Muscle layer of duodenum (tissue), 2 donors: ENCODE results near the gene FAHD2A.
"Not testable (repeated sequence)": the region's sequence is repeated elsewhere in the genome, so short reads cannot be mapped to it uniquely, and the experiment has no call there.

Experiments used
- H3K27ac ChIP-seq: one replicate; pipeline ENCODE4 v1.7.0; 2013; ENCODE audit warnings: mild to moderate bottlenecking, low read length
- H3K27me3 ChIP-seq: one replicate; pipeline ENCODE4 v1.7.0; 2013; ENCODE audit warnings: low read depth, mild to moderate bottlenecking, control low read depth, low read length
- H3K36me3 ChIP-seq, 2 donors: one replicate each; pipeline ENCODE4 v1.7.0; 2013; ENCODE audit warnings: low read length in 2 of 2, control low read depth in 1 of 2, mild to moderate bottlenecking in 1 of 2; ENCODE audit not compliant: insufficient read depth in 2 of 2, control insufficient read depth in 1 of 2
- H3K4me1 ChIP-seq, 2 donors: one replicate each; pipeline ENCODE4 v1.7.0; 2013; ENCODE audit warnings: low read length in 2 of 2, mild to moderate bottlenecking in 2 of 2, control low read depth in 1 of 2, moderate library complexity in 1 of 2; ENCODE audit not compliant: insufficient read depth in 2 of 2, control insufficient read depth in 1 of 2
- H3K4me3 ChIP-seq, 2 donors: one replicate each; pipeline ENCODE4 v1.7.0; 2013; ENCODE audit warnings: low read length in 2 of 2, low read depth in 1 of 2, mild to moderate bottlenecking in 1 of 2
- H3K9me3 ChIP-seq, 2 donors: one replicate each; pipeline ENCODE4 v1.7.0; 2013; ENCODE audit warnings: low read length in 2 of 2, control low read depth in 1 of 2, mild to moderate bottlenecking in 1 of 2; ENCODE audit not compliant: control insufficient read depth in 1 of 2
- donor health status: healthy.

The FAHD2A gene

GRCh38 chr2:95377216-95378123, 25.0 kb upstream of the FAHD2A start:
- Histone ChIP-seq H3K4me1 (no peaks in the 10 kb centered on the region), H3K27me3 (no peaks in the 10 kb centered on the region), H3K27ac (no peak overlapping the region), H3K4me3 (no peak overlapping the region), H3K9me3 (no peaks in the 10 kb centered on the region), H3K36me3 (peaks cover 0 to 7% of the 10 kb centered on the region in 2 donors)

- H3K27ac ChIP-seq, H3K4me1 ChIP-seq, H3K36me3 ChIP-seq, H3K4me3 ChIP-seq, H3K9me3 ChIP-seq, H3K27me3 ChIP-seq: not testable (repeated sequence)
These were observed 24.2 kb upstream of the FAHD2A start for GRCh38 chr2:95378281-95378680.

- Histone ChIP-seq H3K27me3 (no peaks in the 10 kb centered on the region), H3K27ac (no peak overlapping the region), H3K4me3 (no peak overlapping the region), H3K9me3 (no peaks in the 10 kb centered on the region), H3K4me1 (no peaks in the 10 kb centered on the region), H3K36me3 (peaks cover 0 to 7% of the 10 kb centered on the region in 2 donors)
These were observed 23.1 kb upstream of the FAHD2A start for GRCh38 chr2:95379371-95379831.

- Histone ChIP-seq H3K4me3 (no peak overlapping the region), H3K36me3 (peaks cover 0 to 7% of the 10 kb centered on the region in 2 donors), H3K4me1 (no peaks in the 10 kb centered on the region), H3K27me3 (no peaks in the 10 kb centered on the region), H3K27ac (no peak overlapping the region), H3K9me3 (no peaks in the 10 kb centered on the region)
These were observed 22.2 kb upstream of the FAHD2A start for GRCh38 chr2:95380280-95380679.

- Histone ChIP-seq H3K27me3 (no peaks in the 10 kb centered on the region), H3K4me3 (no peak overlapping the region), H3K27ac (no peak overlapping the region), H3K36me3 (peaks cover 0 to 7% of the 10 kb centered on the region in 2 donors), H3K9me3 (no peaks in the 10 kb centered on the region), H3K4me1 (no peaks in the 10 kb centered on the region)
These were observed 21.8 kb upstream of the FAHD2A start for GRCh38 chr2:95380731-95381130.

GRCh38 chr2:95381212-95382191, 21.0 kb upstream of the FAHD2A start:
- H3K36me3 ChIP-seq: peaks cover 0 to 7% of the 10 kb centered on the region in 2 donors
- H3K4me1 ChIP-seq: no peaks in the 10 kb centered on the region
- H3K4me3 ChIP-seq: no peak overlapping the region
- no peaks in the 10 kb centered on the region for H3K27me3 ChIP-seq
- H3K9me3 ChIP-seq: no peaks in the 10 kb centered on the region
- H3K27ac ChIP-seq: no peak overlapping the region

GRCh38 chr2:95382192-95382591, 20.3 kb upstream of the FAHD2A start:
- H3K9me3 ChIP-seq: no peaks in the 10 kb centered on the region
- no peak overlapping the region for H3K4me3 ChIP-seq
- H3K27me3 ChIP-seq: no peaks in the 10 kb centered on the region
- H3K4me1 ChIP-seq: no peaks in the 10 kb centered on the region
- no peak overlapping the region for H3K27ac ChIP-seq
- no peaks in the 10 kb centered on the region for H3K36me3 ChIP-seq

GRCh38 chr2:95382686-95383634, 19.5 kb upstream of the FAHD2A start:
- no peaks in the 10 kb centered on the region for H3K9me3 ChIP-seq
- H3K27ac ChIP-seq: no peak overlapping the region
- no peaks in the 10 kb centered on the region for H3K4me1 ChIP-seq
- H3K36me3 ChIP-seq: no peaks in the 10 kb centered on the region
- no peak overlapping the region for H3K4me3 ChIP-seq
- peaks cover under 1% of the 10 kb centered on the region for H3K27me3 ChIP-seq

GRCh38 chr2:95383635-95384027, 18.9 kb upstream of the FAHD2A start:
- Histone ChIP-seq H3K9me3 (no peaks in the 10 kb centered on the region), H3K4me1 (no peaks in the 10 kb centered on the region), H3K4me3 (no peak overlapping the region), H3K27ac (no peak overlapping the region), H3K27me3 (peaks cover 5% of the 10 kb centered on the region), H3K36me3 (no peaks in the 10 kb centered on the region)

GRCh38 chr2:95384854-95385569, 17.5 kb upstream of the FAHD2A start:
- H3K27ac ChIP-seq: peak overlapping the region; percentile 23
- H3K36me3 ChIP-seq: no peaks in the 10 kb centered on the region
- no peaks in the 10 kb centered on the region for H3K9me3 ChIP-seq
- H3K4me1 ChIP-seq: no peaks in the 10 kb centered on the region
- no peak overlapping the region for H3K4me3 ChIP-seq
- H3K27me3 ChIP-seq: peaks cover 5% of the 10 kb centered on the region
